Measurements from ENCODE around the gene NRXN3.

DNA sequence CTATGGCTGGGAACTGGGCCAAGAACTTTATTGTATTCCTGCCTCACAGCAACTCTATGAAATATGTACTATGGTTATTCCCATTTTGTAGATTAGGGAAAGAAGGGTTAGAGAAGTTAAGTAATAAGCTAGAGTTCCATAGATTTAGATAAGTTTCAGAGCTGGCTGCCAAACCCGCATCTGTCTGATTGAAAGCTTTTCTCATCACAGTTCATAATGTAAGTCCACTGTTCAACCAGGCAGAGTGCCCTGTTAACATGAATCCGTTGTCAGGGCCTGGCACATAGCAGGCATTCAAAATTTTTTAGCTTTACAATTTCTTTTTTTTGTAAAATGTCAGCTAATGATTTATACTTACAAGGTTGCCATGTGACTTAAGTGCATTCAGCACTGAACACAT, 467.3 kb downstream of the NRXN3 start:
- TF ChIP-seq, protein P1, sequence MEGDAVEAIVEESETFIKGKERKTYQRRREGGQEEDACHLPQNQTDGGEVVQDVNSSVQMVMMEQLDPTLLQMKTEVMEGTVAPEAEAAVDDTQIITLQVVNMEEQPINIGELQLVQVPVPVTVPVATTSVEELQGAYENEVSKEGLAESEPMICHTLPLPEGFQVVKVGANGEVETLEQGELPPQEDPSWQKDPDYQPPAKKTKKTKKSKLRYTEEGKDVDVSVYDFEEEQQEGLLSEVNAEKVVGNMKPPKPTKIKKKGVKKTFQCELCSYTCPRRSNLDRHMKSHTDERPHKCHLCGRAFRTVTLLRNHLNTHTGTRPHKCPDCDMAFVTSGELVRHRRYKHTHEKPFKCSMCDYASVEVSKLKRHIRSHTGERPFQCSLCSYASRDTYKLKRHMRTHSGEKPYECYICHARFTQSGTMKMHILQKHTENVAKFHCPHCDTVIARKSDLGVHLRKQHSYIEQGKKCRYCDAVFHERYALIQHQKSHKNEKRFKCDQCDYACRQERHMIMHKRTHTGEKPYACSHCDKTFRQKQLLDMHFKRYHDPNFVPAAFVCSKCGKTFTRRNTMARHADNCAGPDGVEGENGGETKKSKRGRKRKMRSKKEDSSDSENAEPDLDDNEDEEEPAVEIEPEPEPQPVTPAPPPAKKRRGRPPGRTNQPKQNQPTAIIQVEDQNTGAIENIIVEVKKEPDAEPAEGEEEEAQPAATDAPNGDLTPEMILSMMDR (IDR thresholded peaks at IDR 0.05; ENCODE audit: poor library complexity, severe bottlenecking) = no peak
- TF ChIP-seq, protein P2, sequence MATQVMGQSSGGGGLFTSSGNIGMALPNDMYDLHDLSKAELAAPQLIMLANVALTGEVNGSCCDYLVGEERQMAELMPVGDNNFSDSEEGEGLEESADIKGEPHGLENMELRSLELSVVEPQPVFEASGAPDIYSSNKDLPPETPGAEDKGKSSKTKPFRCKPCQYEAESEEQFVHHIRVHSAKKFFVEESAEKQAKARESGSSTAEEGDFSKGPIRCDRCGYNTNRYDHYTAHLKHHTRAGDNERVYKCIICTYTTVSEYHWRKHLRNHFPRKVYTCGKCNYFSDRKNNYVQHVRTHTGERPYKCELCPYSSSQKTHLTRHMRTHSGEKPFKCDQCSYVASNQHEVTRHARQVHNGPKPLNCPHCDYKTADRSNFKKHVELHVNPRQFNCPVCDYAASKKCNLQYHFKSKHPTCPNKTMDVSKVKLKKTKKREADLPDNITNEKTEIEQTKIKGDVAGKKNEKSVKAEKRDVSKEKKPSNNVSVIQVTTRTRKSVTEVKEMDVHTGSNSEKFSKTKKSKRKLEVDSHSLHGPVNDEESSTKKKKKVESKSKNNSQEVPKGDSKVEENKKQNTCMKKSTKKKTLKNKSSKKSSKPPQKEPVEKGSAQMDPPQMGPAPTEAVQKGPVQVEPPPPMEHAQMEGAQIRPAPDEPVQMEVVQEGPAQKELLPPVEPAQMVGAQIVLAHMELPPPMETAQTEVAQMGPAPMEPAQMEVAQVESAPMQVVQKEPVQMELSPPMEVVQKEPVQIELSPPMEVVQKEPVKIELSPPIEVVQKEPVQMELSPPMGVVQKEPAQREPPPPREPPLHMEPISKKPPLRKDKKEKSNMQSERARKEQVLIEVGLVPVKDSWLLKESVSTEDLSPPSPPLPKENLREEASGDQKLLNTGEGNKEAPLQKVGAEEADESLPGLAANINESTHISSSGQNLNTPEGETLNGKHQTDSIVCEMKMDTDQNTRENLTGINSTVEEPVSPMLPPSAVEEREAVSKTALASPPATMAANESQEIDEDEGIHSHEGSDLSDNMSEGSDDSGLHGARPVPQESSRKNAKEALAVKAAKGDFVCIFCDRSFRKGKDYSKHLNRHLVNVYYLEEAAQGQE (IDR thresholded peaks at IDR 0.05; ENCODE audit: borderline replicate concordance) = no peak
- TF ChIP-seq EZH2 (IDR thresholded peaks at IDR 0.05; ENCODE audit: borderline replicate concordance, insufficient read depth, low read length, poor library complexity, severe bottlenecking) (no peak), POLR2AphosphoS5 (IDR thresholded peaks at IDR 0.05) (no peak), RAD21 (conservative IDR thresholded peaks at IDR 0.05) (no peak)
